ENCODE measurements around the gene GALNTL6. TPM values are rescaled to one million over a fixed set of nuclear protein-coding genes. Genes with fewer than 3 reads are reported as not detected.

Gene GALNTL6
- total RNA-seq, 2 experiments from 2014 or later = not detected

GRCh38 chr4:172734555-172734954 lies 921.4 kb downstream of the GALNTL6 start:
- Mint-ChIP-seq H3K27me3 (no peaks in the 10 kb centered on the region), H3K4me3 (no peak overlapping the region), H3K4me1 (ENCODE audit: low read depth) (no peaks in the 10 kb centered on the region), H3K9me3 (peaks cover 53% of the 10 kb centered on the region), H3K27ac (no peak overlapping the region), H3K36me3 (peaks cover 6% of the 10 kb centered on the region)
- no peak for DNase-seq
- intact Hi-C loops (cut with micrococcal nuclease) = no loop called here
- POLR2A ChIA-PET = no interaction called here
- CTCF ChIA-PET = no interaction called here

- ChIA-PET POLR2A (no interaction called here), CTCF (no interaction called here)
- Mint-ChIP-seq H3K4me1 (ENCODE audit: low read depth) (no peaks in the 10 kb centered on the region), H3K9me3 (peaks cover 51% of the 10 kb centered on the region), H3K27me3 (no peaks in the 10 kb centered on the region), H3K27ac (no peak overlapping the region), H3K36me3 (peaks cover 6% of the 10 kb centered on the region), H3K4me3 (no peak overlapping the region)
- intact Hi-C loops (cut with micrococcal nuclease) = no loop called here
- DNase-seq = no peak
Observed at GRCh38 chr4:172736046-172736445, 922.8 kb downstream of the GALNTL6 start.

- no peaks in the 10 kb centered on the region for H3K4me1 Mint-ChIP-seq (ENCODE audit: low read depth)
- H3K27me3 Mint-ChIP-seq = no peaks in the 10 kb centered on the region
Observed at GRCh38 chr4:172740434-172740833, 927.2 kb downstream of the GALNTL6 start.

DNA sequence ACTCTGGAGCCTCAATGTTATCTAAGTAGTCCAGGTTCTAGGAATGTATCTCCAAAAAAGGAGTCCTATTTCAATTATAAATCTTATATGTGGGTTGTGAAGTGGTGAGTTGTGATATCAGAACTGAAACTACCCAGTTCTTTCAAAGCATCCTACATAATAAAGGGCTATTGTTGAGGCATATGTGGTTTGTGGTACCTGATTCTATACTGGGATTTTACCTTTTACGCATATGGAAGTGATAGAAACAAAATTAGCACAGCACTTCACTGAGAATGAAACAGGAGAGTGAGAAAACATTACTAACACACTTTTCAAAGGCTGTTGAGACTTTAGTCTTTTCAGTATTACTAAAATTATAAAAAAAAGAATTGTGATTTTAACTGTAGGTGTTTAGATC lies 937.7 kb downstream of the GALNTL6 start:
- POLR2A ChIA-PET = no interaction called here

More at GRCh38 chr4:172740434-172740833, 927.2 kb downstream of the GALNTL6 start:
- no peak overlapping the region for H3K4me3 Mint-ChIP-seq
- H3K27ac Mint-ChIP-seq = no peak overlapping the region
- peaks cover 28% of the 10 kb centered on the region for H3K9me3 Mint-ChIP-seq
- CTCF ChIA-PET = no interaction called here
- H3K36me3 Mint-ChIP-seq = peaks cover 4% of the 10 kb centered on the region
- intact Hi-C loops (cut with micrococcal nuclease) = no loop called here
- POLR2A ChIA-PET = no interaction called here
- no peak for DNase-seq

DNA sequence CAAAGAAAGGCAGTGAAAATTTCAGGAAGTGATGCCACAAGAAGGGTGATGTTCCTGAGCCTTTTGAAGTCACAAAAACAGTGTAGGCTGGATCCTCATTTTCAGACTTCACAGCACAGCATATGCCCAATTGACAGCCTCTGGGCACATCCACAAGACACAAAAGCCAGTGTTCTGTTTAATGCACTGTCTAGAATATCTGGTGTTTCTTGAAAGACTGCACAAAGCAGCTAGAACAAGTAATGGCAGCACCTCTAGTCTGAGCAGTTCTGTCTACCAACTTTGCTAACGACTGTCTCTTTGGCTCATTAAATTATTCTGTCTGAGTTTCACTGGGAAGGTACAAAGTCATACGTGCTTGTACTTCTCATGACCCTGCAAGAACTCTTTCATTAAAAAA lies 938.3 kb downstream of the GALNTL6 start:
- intact Hi-C loops (cut with micrococcal nuclease) = no loop called here
- peaks cover 3% of the 10 kb centered on the region for H3K9me3 Mint-ChIP-seq
- CTCF ChIA-PET = no interaction called here

More for the DNA sequence above, 937.7 kb downstream of the GALNTL6 start:
- no peak overlapping the region for H3K27ac Mint-ChIP-seq
- H3K4me3 Mint-ChIP-seq = no peak overlapping the region
- intact Hi-C loops (cut with micrococcal nuclease) = no loop called here
- CTCF ChIA-PET = no interaction called here
- no peak for DNase-seq
- no peaks in the 10 kb centered on the region for H3K27me3 Mint-ChIP-seq
- no peaks in the 10 kb centered on the region for H3K4me1 Mint-ChIP-seq (ENCODE audit: low read depth)
- H3K36me3 Mint-ChIP-seq = no peaks in the 10 kb centered on the region
- peaks cover 3% of the 10 kb centered on the region for H3K9me3 Mint-ChIP-seq

DNA sequence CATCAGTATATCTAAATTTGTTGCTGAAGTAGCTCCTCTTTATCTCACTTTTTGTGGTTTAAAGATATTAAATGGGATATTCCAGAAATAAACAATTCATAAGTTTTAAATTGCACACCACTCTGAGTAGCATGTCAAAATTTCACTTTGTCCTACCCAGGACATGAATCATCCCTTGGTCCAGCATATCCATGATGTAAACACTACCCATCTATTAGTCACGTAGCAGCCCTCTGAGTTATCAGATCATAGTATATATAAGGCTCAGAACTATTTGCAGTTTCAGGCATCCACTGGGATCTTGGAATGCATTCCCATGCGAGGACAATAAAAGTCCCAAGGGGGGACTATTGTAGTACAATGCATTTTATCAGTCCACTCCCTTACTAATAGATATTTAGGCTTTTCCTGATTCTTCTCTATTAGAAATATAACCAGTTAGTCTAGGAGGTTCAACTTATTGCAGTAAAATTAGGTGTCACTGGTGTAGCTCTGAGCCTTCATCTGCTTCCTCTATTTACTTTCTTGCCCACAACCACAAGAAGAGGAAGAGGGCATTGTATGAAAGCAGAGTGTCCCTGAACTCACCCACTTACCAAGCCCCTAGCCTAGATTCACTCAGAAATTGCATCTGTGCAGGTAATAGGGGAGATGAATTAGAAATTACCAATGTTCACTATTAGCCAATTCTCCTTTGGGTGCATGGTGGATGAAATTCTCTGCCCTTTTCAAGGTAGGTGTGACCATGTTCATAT lies 945.6 kb downstream of the GALNTL6 start:
- ChIA-PET CTCF (no interaction called here), POLR2A (no interaction called here)
- no peaks in the 10 kb centered on the region for H3K27me3 Mint-ChIP-seq
- no peaks in the 10 kb centered on the region for H3K4me1 Mint-ChIP-seq (ENCODE audit: low read depth)
- H3K27ac Mint-ChIP-seq = no peak overlapping the region
- no peaks in the 10 kb centered on the region for H3K36me3 Mint-ChIP-seq
- intact Hi-C loops (cut with micrococcal nuclease) = no loop called here
- no peak overlapping the region for H3K4me3 Mint-ChIP-seq
- no peak for DNase-seq
- no peaks in the 10 kb centered on the region for H3K9me3 Mint-ChIP-seq

More for the DNA sequence above, 938.3 kb downstream of the GALNTL6 start:
- no peaks in the 10 kb centered on the region for H3K36me3 Mint-ChIP-seq
- no peak overlapping the region for H3K27ac Mint-ChIP-seq
- POLR2A ChIA-PET = no interaction called here
- no peaks in the 10 kb centered on the region for H3K27me3 Mint-ChIP-seq
- H3K4me3 Mint-ChIP-seq = no peak overlapping the region
- H3K4me1 Mint-ChIP-seq (ENCODE audit: low read depth) = no peaks in the 10 kb centered on the region
- DNase-seq = no peak

- no peaks in the 10 kb centered on the region for H3K9me3 Mint-ChIP-seq
- intact Hi-C loops (cut with micrococcal nuclease) = no loop called here
- H3K27me3 Mint-ChIP-seq = no peaks in the 10 kb centered on the region
- H3K4me1 Mint-ChIP-seq (ENCODE audit: low read depth) = no peaks in the 10 kb centered on the region
- H3K36me3 Mint-ChIP-seq = no peaks in the 10 kb centered on the region
- no peak overlapping the region for H3K27ac Mint-ChIP-seq
- ChIA-PET CTCF (no interaction called here), POLR2A (no interaction called here)
- DNase-seq = no peak
- H3K4me3 Mint-ChIP-seq = no peak overlapping the region
Observed at GRCh38 chr4:172760512-172760911, 947.3 kb downstream of the GALNTL6 start.

DNA sequence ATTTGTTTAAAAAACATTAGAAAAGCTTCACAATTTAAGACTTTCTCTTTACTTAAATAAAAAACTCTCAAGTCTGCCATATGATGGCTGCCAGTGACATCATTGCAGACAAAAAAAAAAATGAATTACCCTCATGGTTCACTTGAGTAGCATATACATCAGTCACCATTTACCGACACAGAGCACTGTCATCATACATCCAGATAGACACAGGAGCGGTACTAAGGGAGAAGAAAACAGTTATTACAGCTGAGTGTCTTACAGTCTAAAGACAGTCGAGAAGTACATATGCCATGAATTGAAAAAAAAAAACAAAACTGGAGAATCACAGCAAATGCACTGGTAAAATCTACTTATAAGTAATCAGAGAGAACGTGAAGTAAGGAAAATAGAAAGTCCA lies 949.7 kb downstream of the GALNTL6 start:
- Mint-ChIP-seq H3K9me3 (peaks cover 2% of the 10 kb centered on the region), H3K27me3 (no peaks in the 10 kb centered on the region), H3K27ac (no peak overlapping the region), H3K36me3 (no peaks in the 10 kb centered on the region), H3K4me3 (no peak overlapping the region), H3K4me1 (ENCODE audit: low read depth) (no peaks in the 10 kb centered on the region)
- DNase-seq = no peak
- intact Hi-C loops (cut with micrococcal nuclease) = no loop called here
- ChIA-PET CTCF (no interaction called here), POLR2A (no interaction called here)

- Mint-ChIP-seq H3K27ac (no peak overlapping the region), H3K4me3 (no peak overlapping the region), H3K9me3 (peaks cover 2% of the 10 kb centered on the region), H3K27me3 (no peaks in the 10 kb centered on the region), H3K4me1 (ENCODE audit: low read depth) (no peaks in the 10 kb centered on the region), H3K36me3 (no peaks in the 10 kb centered on the region)
- POLR2A ChIA-PET = no interaction called here
- intact Hi-C loops (cut with micrococcal nuclease) = no loop called here
- no peak for DNase-seq
- CTCF ChIA-PET = no interaction called here
Observed at GRCh38 chr4:172770787-172771186, 957.6 kb downstream of the GALNTL6 start.

- intact Hi-C loops (cut with micrococcal nuclease) = no loop called here
- Mint-ChIP-seq H3K4me3 (no peak overlapping the region), H3K36me3 (no peaks in the 10 kb centered on the region), H3K9me3 (no peaks in the 10 kb centered on the region), H3K27ac (no peak overlapping the region), H3K27me3 (no peaks in the 10 kb centered on the region), H3K4me1 (ENCODE audit: low read depth) (no peaks in the 10 kb centered on the region)
- CTCF ChIA-PET = no interaction called here
- POLR2A ChIA-PET = no interaction called here
- no peak for DNase-seq
Observed at GRCh38 chr4:172772781-172773180, 959.6 kb downstream of the GALNTL6 start.

DNA sequence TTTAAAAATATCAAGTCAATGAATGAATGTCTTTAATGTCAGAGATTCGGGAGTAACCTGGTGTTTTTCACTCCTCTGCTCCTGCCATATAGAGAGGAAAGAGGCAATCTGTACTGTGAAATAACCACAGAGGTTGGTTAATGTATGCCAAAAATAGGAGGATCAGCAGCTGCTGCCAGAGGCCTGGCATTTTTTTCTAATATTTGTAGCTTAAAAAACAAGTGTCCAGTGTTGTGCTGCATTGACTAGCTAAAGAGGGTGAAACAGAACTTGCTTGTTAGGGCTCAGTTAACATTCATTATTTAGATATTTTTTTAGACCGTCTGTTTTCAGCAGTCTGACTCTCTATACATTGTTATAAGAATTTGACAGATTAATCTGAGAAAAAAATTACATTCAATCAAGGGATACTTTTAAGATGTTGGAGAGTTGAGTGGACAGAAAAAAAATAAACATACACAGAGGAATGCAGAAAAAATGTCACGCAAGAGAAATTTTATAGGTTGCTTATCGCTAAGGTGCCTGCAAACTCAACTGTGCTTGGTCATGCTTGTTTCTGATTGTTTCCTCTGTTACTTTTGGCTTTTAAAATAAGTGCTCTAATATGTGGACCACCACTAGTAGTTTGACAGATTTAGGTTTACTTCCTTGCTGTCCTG lies 963.1 kb downstream of the GALNTL6 start:
- Mint-ChIP-seq H3K27ac (no peak overlapping the region), H3K4me3 (no peak overlapping the region), H3K36me3 (no peaks in the 10 kb centered on the region), H3K27me3 (no peaks in the 10 kb centered on the region), H3K4me1 (ENCODE audit: low read depth) (no peaks in the 10 kb centered on the region), H3K9me3 (no peaks in the 10 kb centered on the region)
- ChIA-PET POLR2A (no interaction called here), CTCF (no interaction called here)
- intact Hi-C loops (cut with micrococcal nuclease) = no loop called here
- DNase-seq = no peak

DNA sequence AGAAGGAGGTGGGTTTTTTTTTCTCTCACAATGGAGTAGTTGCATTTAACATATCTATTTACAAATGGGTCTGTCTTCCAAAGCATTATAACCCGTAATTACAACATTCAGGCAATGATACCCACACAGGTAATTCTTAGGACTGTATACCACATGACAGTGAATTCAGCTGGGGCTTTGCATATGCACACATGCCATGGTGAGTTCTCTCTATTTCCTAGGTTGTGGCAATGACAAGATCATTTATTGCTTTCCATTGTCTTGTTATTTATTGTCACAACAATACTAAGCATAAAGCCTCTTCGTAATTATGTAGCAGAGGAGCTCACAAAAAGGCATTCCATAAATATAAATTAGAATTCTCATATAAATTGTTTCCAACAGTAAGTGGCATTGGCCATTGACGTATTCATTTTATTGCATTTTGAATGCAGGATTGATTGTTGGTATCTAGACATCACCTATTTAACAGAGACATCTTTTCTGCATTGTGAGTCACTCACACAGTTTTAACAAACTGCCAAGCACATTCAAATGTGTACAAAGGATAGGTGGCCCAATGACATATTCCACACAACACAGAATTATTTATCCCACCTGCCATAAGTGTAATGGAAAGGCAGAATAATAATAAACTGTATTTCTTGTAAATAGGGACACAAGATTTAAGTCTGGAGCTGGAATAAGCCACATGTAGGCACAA lies 964.7 kb downstream of the GALNTL6 start:
- no peak for DNase-seq
- Mint-ChIP-seq H3K27me3 (no peaks in the 10 kb centered on the region), H3K27ac (no peak overlapping the region), H3K4me3 (no peak overlapping the region), H3K9me3 (no peaks in the 10 kb centered on the region), H3K4me1 (ENCODE audit: low read depth) (no peaks in the 10 kb centered on the region), H3K36me3 (no peaks in the 10 kb centered on the region)
- ChIA-PET POLR2A (no interaction called here), CTCF (no interaction called here)
- intact Hi-C loops (cut with micrococcal nuclease) = no loop called here

GRCh38 chr4:172778583-172778982 lies 965.4 kb downstream of the GALNTL6 start:
- H3K36me3 Mint-ChIP-seq = no peaks in the 10 kb centered on the region
- no peak overlapping the region for H3K4me3 Mint-ChIP-seq
- intact Hi-C loops (cut with micrococcal nuclease) = no loop called here
- CTCF ChIA-PET = no interaction called here
- no peak overlapping the region for H3K27ac Mint-ChIP-seq
- H3K27me3 Mint-ChIP-seq = no peaks in the 10 kb centered on the region
- no peaks in the 10 kb centered on the region for H3K9me3 Mint-ChIP-seq
- POLR2A ChIA-PET = no interaction called here
- H3K4me1 Mint-ChIP-seq (ENCODE audit: low read depth) = no peaks in the 10 kb centered on the region
- no peak for DNase-seq

Measured in activated CD4-positive, alpha-beta memory T cell treated with anti-CD3 and anti-CD28 coated beads for 36 hours (primary cell).